ENCODE results near the gene GRIN3B.

GRIN3B gene

DNA sequence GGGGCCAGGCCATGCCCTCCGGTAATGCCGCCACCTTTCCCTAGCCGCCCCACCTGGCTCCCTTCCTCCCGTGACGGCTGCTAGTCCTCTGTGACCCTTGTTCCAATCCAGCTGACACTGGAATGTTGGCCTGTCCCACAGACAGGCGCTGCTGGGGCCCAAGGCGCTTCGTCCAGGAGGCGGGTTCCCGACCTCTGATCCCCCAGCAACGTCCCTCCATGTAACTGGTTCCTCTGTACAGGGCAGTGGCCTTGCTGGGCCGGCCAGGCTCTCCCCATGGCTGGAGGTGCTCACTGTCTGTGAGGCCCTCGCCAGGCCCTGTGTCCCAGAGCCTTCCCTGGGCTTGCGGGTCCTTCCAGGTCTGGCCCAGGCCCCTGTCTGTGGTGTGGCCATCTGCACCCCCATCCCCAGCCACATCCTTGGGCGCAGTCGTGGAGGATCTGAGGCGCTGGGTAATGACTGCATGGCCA, 6.8 kb upstream of the GRIN3B start:
- Histone ChIP-seq H3K36me3 (ENCODE audit: control insufficient read depth, insufficient read depth, low read length) (peaks cover 29% of the 10 kb centered on the region), H3K9ac (ENCODE audit: low read length) (no peak overlapping the region), H3K4me3 (ENCODE audit: low read depth, low read length) (no peak overlapping the region), H3K27ac (ENCODE audit: low read depth, low read length) (no peak overlapping the region), H3K9me3 (ENCODE audit: control insufficient read depth, insufficient read depth, low read depth, low read length) (no peaks in the 10 kb centered on the region), H3K27me3 (ENCODE audit: control insufficient read depth, insufficient read depth, low read length) (peaks cover 29% of the 10 kb centered on the region), H3K4me1 (ENCODE audit: control insufficient read depth, insufficient read depth, low read length) (peaks cover 29% of the 10 kb centered on the region)

DNA sequence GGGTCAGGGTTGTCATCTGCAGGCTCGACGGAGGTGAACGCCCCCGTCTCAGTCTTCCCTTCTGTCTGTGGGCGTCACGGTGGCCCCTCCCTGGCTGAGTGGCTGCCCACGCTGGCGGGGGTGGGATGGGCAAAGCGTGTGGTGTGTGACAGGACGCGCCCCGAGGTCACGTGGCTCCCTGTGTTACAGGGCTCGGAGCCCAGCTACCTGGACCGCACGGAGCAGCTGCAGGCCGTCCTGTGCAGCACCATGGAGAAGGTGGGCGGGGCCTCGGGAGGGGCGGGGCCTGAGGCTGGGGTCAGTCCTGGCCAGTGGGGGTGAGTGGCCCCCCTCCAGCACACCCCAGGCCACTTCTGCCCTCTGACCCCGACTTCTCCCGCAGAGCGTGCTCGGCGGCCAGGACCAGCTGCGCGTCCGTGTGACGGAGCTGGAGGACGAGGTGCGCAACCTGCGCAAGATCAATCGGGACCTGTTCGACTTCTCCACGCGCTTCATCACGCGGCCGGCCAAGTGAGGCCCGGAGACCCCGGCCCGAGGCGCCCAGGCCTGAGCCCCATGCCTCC, 6.3 kb upstream of the GRIN3B start:
- H3K4me1 ChIP-seq (ENCODE audit: control insufficient read depth, insufficient read depth, low read length): peaks cover 29% of the 10 kb centered on the region
- H3K36me3 ChIP-seq (ENCODE audit: control insufficient read depth, insufficient read depth, low read length): peaks cover 24% of the 10 kb centered on the region
- H3K9me3 ChIP-seq (ENCODE audit: control insufficient read depth, insufficient read depth, low read depth, low read length): no peaks in the 10 kb centered on the region
- no peak overlapping the region for H3K9ac ChIP-seq (ENCODE audit: low read length)
- peaks cover 34% of the 10 kb centered on the region for H3K27me3 ChIP-seq (ENCODE audit: control insufficient read depth, insufficient read depth, low read length)
- H3K4me3 ChIP-seq (ENCODE audit: low read depth, low read length): no peak overlapping the region
- H3K27ac ChIP-seq (ENCODE audit: low read depth, low read length): no peak overlapping the region

DNA sequence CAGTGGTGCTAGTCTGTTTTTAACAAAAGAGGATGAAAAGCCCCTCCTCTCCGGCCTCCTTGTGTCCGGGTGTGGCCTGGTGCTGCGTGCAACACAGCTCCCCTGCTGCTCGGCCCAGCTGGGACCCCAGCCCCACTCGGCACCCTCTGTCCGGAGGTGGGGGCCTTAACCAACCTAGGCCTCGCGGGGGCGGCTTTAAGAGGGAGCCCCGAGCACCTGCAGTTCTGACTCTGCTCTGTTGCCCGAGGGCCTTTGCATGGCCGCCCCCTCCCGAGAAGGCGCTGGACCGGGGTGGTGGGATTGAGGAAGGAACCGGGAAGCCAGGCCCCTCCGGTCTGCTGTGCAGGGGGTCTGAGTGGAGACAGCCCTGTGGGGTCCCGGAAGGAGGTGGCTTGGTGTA, 5.7 kb upstream of the GRIN3B start:
- Histone ChIP-seq H3K4me3 (ENCODE audit: low read depth, low read length) (no peak overlapping the region), H3K9ac (ENCODE audit: low read length) (no peak overlapping the region), H3K27ac (ENCODE audit: low read depth, low read length) (no peak overlapping the region), H3K4me1 (ENCODE audit: control insufficient read depth, insufficient read depth, low read length) (peaks cover 26% of the 10 kb centered on the region), H3K9me3 (ENCODE audit: control insufficient read depth, insufficient read depth, low read depth, low read length) (no peaks in the 10 kb centered on the region), H3K36me3 (ENCODE audit: control insufficient read depth, insufficient read depth, low read length) (peaks cover 24% of the 10 kb centered on the region), H3K27me3 (ENCODE audit: control insufficient read depth, insufficient read depth, low read length) (peaks cover 40% of the 10 kb centered on the region)

DNA sequence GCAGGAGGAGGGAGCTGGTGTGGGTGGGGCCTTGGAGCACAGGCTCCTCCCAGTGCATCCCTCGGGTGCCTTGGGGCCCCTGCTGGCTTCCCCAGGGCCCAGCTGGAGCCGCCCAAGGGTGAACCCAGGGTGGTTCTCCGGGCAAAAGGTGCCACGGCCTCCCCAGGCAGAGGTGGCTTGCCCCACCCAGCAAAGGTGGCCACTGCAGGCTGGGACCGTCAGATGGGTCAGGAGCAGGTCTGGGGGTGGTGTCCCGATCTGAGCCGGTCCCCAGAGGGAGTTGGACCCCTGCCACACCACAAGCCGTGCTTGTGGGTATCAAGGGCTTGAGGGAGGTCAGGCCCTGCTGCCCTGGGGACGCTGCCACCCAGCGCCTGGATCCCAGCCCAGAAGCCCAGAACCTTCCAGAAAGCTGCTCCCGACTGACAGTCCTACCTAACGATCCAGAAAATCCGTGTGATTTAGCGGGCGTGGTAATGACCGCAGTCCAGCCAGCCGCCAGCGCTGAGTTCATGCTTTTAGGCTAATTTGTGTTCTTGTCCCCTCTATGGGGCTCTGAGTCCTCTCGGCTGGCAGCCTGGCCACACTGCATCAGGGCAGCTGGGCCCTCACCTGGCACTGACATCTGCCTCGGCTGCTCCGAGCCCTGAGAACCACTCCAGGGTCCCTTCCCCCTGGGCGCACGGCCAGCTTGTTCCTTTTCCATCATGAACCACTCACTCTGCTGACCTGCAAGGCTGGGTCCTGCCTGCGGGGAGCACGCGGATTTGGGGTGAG, 5.0 kb upstream of the GRIN3B start:
- Histone ChIP-seq H3K9me3 (ENCODE audit: control insufficient read depth, insufficient read depth, low read depth, low read length) (no peaks in the 10 kb centered on the region), H3K27ac (ENCODE audit: low read depth, low read length) (no peak overlapping the region), H3K27me3 (ENCODE audit: control insufficient read depth, insufficient read depth, low read length) (peaks cover 45% of the 10 kb centered on the region), H3K4me3 (ENCODE audit: low read depth, low read length) (no peak overlapping the region), H3K9ac (ENCODE audit: low read length) (no peak overlapping the region), H3K4me1 (ENCODE audit: control insufficient read depth, insufficient read depth, low read length) (peaks cover 18% of the 10 kb centered on the region), H3K36me3 (ENCODE audit: control insufficient read depth, insufficient read depth, low read length) (peaks cover 18% of the 10 kb centered on the region)

DNA sequence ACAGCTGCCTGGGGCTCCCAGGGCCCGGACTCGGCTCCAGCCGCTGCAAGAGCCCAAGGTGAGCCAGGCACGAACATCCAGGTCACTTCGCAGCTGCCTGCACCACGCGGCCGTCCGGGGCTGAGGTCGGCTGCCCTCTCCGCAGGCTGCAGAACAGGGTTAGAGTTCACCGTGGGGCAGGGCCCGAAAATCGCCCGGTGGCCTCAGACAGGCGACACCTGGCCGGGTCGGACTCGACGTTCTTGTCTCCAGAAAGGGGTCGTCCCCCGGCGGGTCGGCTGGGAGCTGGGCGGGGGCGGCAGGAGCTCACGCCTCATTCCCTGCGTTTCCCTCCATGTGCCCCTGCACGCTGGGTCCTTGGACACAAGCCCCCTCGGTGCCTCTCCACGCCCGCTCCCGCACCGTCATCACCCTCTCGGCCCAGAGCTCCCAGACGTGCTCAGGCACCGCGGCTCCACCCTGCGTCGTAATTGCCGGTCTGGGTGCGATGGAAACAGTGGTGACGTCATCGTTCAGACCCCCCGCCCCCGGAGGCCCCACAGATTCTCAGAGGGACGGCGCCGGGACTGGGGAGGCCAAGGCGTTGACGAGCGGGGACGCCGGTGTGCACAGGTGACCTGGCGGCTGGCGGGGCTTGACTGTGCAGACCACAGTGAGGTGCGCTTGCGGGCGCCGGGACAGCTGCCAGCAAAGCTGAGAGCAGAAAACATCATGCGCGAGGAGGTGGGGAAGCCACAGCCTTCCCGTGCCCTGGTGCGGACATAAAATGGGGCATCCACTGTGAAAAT, 4.0 kb upstream of the GRIN3B start:
- Histone ChIP-seq H3K4me1 (ENCODE audit: control insufficient read depth, insufficient read depth, low read length) (peaks cover 9% of the 10 kb centered on the region), H3K4me3 (ENCODE audit: low read depth, low read length) (peak overlapping the region; percentile 22; the same call in 1 of the 2 replicates), H3K27ac (ENCODE audit: low read depth, low read length) (no peak overlapping the region), H3K9ac (ENCODE audit: low read length) (no peak overlapping the region), H3K36me3 (ENCODE audit: control insufficient read depth, insufficient read depth, low read length) (peaks cover 10% of the 10 kb centered on the region), H3K27me3 (ENCODE audit: control insufficient read depth, insufficient read depth, low read length) (peaks cover 53% of the 10 kb centered on the region), H3K9me3 (ENCODE audit: control insufficient read depth, insufficient read depth, low read depth, low read length) (no peaks in the 10 kb centered on the region)

DNA sequence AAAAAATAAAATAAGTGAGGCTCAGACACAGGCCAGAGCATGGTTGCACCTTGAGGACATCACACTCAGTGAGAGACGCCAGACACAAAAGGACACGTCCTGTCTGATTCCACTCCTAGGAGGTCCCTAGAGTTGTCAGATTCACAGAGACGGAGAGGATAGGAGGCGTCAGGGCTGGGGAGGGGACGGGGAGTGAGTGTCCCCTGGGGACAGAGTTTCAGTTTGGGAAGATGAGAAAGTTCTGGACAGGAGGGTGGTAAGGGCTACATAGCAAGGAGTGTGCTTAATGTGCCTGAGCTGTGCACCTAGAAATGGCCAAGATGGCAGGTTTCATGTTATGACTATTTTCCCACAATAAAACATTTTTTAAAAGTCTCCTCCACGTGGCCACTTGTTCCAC, 2.2 kb upstream of the GRIN3B start:
- no peak overlapping the region for H3K4me3 ChIP-seq (ENCODE audit: low read depth, low read length)
- H3K4me1 ChIP-seq (ENCODE audit: control insufficient read depth, insufficient read depth, low read length): peaks cover 9% of the 10 kb centered on the region
- H3K27ac ChIP-seq (ENCODE audit: low read depth, low read length): no peak overlapping the region
- peaks cover 7% of the 10 kb centered on the region for H3K36me3 ChIP-seq (ENCODE audit: control insufficient read depth, insufficient read depth, low read length)
- no peaks in the 10 kb centered on the region for H3K9me3 ChIP-seq (ENCODE audit: control insufficient read depth, insufficient read depth, low read depth, low read length)
- no peak overlapping the region for H3K9ac ChIP-seq (ENCODE audit: low read length)
- peaks cover 62% of the 10 kb centered on the region for H3K27me3 ChIP-seq (ENCODE audit: control insufficient read depth, insufficient read depth, low read length)

DNA sequence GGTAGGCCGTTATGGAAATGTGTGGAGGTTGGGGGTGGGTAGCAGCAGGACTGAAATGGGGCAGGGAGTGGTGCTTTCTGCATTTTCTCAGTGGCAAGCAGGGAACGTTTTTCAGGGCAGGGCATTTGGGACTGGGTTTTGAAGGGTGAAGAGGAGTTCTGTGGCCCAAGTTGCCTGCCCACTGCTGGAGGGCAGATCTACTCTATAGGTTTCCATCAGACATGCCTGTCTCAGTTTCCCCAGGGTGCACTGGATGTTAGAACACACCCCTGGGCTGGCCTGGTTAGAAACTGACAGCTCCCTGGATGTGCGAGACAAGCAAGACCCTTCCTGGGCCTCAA, 870 bp upstream of the GRIN3B start:
- no peaks in the 10 kb centered on the region for H3K9me3 ChIP-seq (ENCODE audit: control insufficient read depth, insufficient read depth, low read depth, low read length)
- H3K9ac ChIP-seq (ENCODE audit: low read length): no peak overlapping the region
- peaks cover 68% of the 10 kb centered on the region for H3K27me3 ChIP-seq (ENCODE audit: control insufficient read depth, insufficient read depth, low read length)
- H3K4me1 ChIP-seq (ENCODE audit: control insufficient read depth, insufficient read depth, low read length): peaks cover 9% of the 10 kb centered on the region
- no peak overlapping the region for H3K4me3 ChIP-seq (ENCODE audit: low read depth, low read length)
- H3K27ac ChIP-seq (ENCODE audit: low read depth, low read length): no peak overlapping the region
- no peaks in the 10 kb centered on the region; the same call in 1 of the 2 replicates for H3K36me3 ChIP-seq (ENCODE audit: control insufficient read depth, insufficient read depth, low read length)

DNA sequence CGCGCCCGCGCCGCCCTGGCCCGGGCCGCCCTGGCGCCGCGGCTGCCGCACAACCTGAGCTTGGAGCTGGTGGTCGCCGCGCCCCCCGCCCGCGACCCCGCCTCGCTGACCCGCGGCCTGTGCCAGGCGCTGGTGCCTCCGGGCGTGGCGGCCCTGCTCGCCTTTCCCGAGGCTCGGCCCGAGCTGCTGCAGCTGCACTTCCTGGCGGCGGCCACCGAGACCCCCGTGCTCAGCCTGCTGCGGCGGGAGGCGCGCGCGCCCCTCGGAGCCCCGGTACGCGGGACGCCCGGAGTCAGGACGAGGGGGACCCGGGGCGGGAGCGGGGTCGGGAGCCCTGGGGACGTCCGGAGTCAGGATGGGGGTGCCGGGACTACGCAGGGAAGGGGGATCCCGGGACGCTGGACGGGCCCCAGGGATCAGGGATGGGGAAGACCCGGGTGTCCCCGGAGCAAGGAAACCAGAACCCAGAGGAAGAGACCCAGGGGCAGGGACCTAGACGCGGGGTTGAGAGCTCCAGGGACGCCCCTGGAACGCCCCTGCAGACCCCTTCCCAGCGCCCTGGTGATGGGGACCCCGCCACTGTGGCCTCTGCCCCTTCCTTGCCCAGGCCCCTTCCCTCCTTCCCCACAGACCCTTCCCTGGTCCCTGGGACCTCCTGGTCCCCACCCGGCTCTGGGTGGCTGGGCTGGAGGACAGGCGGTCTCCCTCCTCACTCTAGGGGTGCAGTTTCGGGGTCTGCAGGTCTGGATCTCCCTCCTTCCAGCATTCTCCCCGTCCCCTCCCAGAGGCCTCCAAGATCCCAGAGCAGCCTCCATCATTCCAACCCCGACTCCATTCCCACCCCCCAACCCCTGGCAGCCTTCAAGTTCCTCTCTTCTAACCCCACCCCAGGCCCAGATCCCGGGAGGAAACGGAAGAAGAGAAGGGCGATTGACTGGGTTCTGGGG, 645 bp downstream of the GRIN3B start:
- peak overlapping the region; percentile 60 for H3K4me3 ChIP-seq (ENCODE audit: low read depth, low read length)
- no peak overlapping the region for H3K27ac ChIP-seq (ENCODE audit: low read depth, low read length)
- H3K27me3 ChIP-seq (ENCODE audit: control insufficient read depth, insufficient read depth, low read length): peaks cover 64% of the 10 kb centered on the region
- no peak overlapping the region for H3K9ac ChIP-seq (ENCODE audit: low read length)
- H3K9me3 ChIP-seq (ENCODE audit: control insufficient read depth, insufficient read depth, low read depth, low read length): no peaks in the 10 kb centered on the region
- H3K36me3 ChIP-seq (ENCODE audit: control insufficient read depth, insufficient read depth, low read length): no peaks in the 10 kb centered on the region
- peaks cover 8% of the 10 kb centered on the region for H3K4me1 ChIP-seq (ENCODE audit: control insufficient read depth, insufficient read depth, low read length)

DNA sequence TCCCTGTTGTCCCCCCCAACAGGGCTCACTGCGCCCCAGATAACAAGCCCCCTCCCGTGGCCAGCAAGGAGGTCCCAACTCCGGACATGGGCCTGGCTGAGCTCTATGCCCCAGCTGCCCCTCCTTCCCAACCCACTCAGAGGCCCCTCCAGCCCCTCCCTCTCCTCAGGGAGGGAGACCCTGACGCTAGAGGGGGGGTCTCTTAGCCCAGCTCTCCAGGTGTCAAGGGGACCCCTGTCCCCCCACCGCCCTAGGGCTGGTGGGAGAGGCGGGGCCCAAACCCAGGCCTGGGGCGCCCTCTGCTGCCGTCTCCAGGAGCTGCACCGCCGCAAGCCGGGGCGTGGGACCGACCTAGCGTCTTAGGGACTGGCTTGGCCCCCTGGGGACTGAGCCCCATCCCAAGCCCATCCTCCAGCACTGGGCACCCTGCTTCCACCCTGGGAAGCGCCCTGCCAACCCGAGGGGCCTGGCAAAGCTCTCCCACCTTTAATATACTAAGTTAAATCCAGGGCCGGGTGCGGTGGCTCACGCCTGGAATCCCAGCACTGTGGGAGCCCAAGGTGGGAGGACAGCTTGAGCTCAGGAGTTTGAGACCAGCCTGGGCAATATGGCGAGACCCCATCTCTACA, 1.4 kb downstream of the GRIN3B start:
- Histone ChIP-seq H3K4me3 (ENCODE audit: low read depth, low read length) (peak overlapping the region; percentile 60), H3K27me3 (ENCODE audit: control insufficient read depth, insufficient read depth, low read length) (peaks cover 56% of the 10 kb centered on the region), H3K27ac (ENCODE audit: low read depth, low read length) (no peak overlapping the region), H3K9ac (ENCODE audit: low read length) (no peak overlapping the region), H3K36me3 (ENCODE audit: control insufficient read depth, insufficient read depth, low read length) (no peaks in the 10 kb centered on the region), H3K9me3 (ENCODE audit: control insufficient read depth, insufficient read depth, low read depth, low read length) (no peaks in the 10 kb centered on the region), H3K4me1 (ENCODE audit: control insufficient read depth, insufficient read depth, low read length) (0 out of 2 replicates have a peak, but pooled peaks cover under 1% of the 10 kb centered on the region)

DNA sequence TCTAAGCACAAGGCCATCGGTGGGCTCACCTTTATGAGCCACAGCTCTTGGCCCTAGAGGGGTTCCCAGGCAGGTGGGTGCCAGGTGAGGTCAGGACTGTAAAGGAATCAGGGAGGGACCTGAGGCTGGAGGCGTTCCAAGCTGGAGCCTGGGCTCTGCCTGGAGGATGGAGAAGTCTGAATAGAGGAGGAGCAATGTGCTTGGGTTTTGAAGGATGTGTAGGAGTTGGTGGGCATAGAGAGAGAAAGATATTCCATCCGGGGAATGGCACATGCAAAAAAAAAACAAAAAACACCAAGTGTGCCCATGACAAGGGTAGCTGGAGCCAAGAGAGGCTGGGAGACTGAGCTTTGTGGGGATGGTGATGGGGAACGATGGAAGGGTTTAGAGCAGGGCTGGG, 2.4 kb downstream of the GRIN3B start:
- Histone ChIP-seq H3K4me1 (ENCODE audit: control insufficient read depth, insufficient read depth, low read length) (no peaks in the 10 kb centered on the region), H3K27ac (ENCODE audit: low read depth, low read length) (no peak overlapping the region), H3K9me3 (ENCODE audit: control insufficient read depth, insufficient read depth, low read depth, low read length) (no peaks in the 10 kb centered on the region), H3K36me3 (ENCODE audit: control insufficient read depth, insufficient read depth, low read length) (no peaks in the 10 kb centered on the region), H3K4me3 (ENCODE audit: low read depth, low read length) (no peak overlapping the region), H3K9ac (ENCODE audit: low read length) (no peak overlapping the region), H3K27me3 (ENCODE audit: control insufficient read depth, insufficient read depth, low read length) (peaks cover 48% of the 10 kb centered on the region)

Measured in HUES6 (cell line).